Right lobe of liver (tissue), 4 donors: ENCODE measurements around the gene CLCA2.

Experiments used
- CTCF ChIP-seq, 4 donors: fragments of 200-600 bp in 3 of 4; fragments of 450-650 bp in 1 of 4; IDR thresholded peaks; one replicate each; pipeline versions ENCODE4 v1.5.1 to v1.8.0; 2016 to 2022; ENCODE audit warnings: antibody characterized with exemption in 4 of 4, mild to moderate bottlenecking in 2 of 4
- POLR2A ChIP-seq: fragments of 450-650 bp; IDR thresholded peaks from one replicate; pipeline ENCODE4 v1.6.1; 2017; ENCODE audit warnings: antibody characterized with exemption, mild to moderate bottlenecking
- donor health status: DM: no; HTN: no; CAD: no.
- donor health status: DM: no; HTN: no; CAD: no.
- donor health status: DM: no; HTN: yes; CAD: no.

GRCh38 chr1:86461482-86461881, 37.5 kb downstream of the CLCA2 start:
- no peak for TF ChIP-seq CTCF (IDR thresholded peaks at IDR 0.05)
- TF ChIP-seq POLR2A = no peak
